GM21381 (cell line): ENCODE data around the gene MBD5.

Experiments
- ATAC-seq: cut with Tn5 transposase; IDR thresholded peaks from one replicate; pipeline ENCODE4 v1.9.1; 2021; ENCODE audit warnings: mild to moderate bottlenecking, moderate library complexity; ENCODE audit not compliant: unreplicated experiment

Gene MBD5

DNA sequence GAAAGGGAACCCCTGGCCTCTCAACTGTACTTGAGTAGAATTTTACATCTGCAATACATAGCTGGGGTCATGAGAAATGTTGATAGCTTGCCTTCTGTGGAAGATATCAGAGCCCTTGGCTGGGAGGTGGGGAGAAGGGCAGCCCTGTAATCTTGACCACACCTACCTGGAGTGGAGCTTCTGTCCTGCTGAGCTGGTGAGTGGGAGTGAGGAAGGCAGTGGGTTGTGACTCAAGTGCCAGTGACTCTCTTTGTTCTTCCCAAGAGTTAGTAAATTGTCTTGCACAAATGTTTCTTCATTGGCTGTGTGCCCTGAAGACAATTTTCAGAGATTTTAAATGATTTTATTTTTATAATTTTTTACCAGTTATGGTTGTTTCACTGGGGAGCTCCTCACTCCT, 277.3 kb downstream of the MBD5 start:
- no peak for ATAC-seq

DNA sequence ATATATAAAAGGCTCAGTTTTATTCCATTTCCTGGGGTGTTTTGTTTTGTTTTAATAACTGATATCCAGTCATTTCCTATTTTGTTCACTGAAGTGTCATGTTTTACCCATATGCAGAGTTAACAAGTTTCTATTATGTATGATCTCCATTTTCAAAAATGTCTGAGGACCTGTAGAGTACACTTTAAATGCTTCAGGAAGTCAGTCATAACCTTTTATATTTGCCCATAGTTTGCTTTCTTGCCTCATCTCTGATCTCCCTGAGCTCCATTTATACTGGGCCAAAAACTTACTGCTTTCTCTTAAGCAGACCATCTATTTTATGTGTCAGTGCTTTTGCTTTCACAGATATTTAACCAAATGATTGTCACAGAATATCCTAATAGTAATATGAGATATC, 278.7 kb downstream of the MBD5 start:
- no peak for ATAC-seq

DNA sequence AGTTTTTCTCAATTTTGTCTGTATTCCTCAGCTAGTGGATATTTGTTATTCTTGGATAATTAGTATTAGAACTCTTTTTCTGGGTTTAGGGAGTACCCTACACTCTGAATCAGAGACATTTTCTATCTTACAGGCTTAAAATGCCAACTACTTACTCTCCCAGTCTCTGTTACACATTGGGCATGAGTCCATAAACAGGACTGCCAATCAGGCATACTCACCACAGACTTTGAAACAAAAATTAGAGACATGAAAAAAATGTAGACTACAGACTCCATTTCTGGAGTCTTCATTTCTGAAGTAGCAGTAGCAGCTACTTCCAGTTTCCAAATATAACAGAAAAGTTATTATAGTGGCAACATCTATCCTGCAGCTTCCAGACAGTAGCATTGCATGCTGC, 279.7 kb downstream of the MBD5 start:
- ATAC-seq: no peak

DNA sequence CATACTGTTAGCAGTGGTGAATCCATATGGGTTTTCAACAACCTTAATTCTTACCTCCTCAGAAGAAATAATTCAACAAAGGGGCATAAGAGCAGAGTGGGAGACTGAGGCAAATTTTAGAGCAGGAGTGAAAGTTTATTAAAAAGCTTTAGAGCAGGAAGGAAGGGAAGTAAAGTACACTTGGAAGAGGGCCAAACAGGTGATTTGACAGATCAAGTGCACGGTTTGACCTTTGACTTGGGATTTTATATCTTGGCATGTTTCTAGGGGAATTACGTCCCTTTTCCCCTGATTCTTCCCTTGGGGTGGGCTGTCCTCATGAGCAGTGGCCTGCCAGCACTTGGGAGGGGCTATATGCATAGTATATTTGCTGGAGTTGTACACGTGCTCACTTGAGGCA, 280.5 kb downstream of the MBD5 start:
- no peak for ATAC-seq

DNA sequence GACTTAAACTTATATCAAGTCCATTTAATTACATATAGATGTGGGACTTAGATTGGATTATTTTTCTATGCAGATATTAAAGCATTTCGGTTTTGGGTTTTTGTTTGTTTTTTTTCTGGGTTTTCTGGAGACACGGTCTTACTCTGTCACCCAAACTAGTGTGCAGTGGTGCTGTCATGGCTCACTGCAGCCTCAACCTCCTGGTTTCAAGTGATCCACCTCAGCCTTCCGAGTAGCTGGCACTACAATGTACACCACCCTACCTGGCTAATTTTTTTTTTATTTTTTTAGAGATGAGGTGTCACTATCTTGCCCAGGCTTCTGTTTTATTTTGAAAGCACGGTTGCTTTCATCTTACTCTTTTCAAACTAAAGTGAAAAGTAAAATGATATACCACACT, 281.6 kb downstream of the MBD5 start:
- no peak for ATAC-seq

DNA sequence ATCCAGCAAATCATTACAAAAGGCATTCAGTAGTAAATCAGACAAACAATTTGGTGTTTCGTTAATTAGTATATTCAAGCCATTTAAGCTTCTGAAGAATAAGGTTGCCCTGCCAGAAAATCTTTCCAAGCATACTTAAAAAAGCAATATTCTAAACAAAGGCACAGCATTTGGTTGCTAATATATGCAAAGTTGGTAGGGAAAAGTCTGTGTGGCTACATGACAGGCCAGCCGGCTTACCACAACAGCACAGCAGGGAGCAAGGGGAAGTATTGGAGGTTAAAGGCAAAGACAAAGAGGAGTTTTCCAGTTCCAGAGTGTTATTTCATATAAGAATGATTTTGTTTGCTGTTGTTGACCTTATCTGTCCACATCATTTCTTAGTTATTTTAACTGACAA, 282.3 kb downstream of the MBD5 start:
- no peak for ATAC-seq

DNA sequence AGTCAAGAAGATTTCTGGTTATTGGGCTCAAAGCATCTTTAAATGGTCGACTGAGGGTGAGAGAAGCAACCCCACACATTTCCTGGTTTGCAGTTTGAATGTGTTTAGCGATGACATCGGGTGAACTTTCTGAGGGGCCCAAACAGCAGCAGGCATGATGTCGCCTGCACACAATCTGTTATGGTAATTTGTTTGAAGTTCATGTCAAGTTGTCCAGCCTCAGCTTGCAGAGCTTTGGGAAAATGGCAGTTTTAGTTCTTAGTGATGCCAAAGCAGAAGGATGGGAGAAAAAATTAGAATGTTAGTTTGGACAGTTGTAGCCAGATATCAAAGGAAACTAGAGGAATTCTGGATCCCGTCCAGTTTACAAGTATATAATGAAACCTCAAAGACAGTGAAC, 284.6 kb downstream of the MBD5 start:
- ATAC-seq: no peak

DNA sequence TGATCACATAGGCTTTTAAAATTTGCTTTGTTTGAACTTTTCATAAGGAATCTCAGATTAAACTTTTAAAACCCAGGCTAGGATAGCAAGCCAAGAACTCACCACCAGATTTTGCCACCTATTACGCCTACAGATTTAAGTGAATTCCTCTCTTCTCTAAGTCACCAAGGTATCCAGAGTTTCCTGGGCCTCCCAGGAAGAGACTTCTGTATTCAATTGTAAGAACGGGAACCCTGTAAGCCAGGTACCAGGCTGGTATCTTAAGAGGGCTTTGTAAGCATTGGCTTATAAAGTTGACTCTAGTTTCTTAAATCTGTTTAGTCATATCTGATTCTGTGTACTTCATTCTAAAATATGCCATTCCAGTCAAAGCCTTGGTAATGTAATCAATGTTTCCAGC, 285.1 kb downstream of the MBD5 start:
- no peak for ATAC-seq

DNA sequence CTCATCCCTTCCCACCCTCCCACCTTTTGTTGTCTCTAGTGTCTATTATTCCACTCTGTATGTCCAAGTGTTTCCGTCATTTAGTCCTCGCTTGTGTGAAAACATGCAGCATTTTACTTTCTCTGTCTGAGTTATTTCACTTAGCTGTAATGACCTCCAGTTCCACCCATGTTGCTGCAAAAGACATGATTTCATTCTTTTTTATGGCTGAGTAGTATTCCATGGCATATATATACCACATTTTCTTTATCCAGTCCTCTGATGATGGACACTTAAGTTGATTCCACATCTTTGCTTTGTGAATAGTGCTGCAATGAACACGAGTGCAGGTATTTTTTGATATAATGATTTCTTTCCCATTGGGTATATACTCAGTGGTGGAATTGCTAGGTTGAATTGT, 296.7 kb downstream of the MBD5 start:
- no peak for ATAC-seq

DNA sequence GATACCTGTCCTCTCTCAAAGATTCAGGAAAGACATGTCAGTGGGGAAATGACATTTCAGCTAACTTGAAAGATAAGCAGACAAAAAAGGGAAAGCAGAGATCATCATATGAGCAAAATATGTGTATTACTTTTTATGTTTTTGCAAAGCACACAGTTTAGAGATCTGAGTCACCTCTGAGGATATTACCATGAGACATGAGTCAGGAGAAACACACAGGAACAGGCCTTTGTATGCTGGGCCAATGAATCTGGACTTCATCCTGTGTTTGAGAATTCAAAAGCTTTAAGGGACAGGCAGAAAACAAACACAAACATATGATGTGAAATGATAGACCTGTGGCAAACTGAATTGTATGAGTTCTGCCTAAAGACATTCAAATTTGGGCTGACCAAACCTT, 317.6 kb downstream of the MBD5 start:
- ATAC-seq: no peak

DNA sequence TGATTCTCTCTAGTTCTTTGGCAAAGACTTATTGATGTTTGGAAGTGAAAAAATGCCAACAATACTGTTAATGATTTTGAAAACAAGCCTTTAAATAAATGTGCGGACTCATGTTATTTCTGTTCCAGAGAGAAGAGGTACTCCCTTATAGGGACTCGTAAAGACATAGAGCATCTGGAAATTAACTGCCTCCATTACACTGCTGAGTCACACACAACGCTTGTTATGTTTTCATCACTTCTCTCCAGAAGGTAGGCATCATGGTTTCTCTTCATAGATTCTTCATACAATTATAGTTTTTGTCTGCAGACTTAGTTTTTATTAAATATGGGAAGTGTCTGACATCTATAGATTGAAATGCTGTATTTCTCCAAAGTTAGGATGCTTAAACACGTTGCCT, 321.2 kb downstream of the MBD5 start:
- no peak for ATAC-seq

DNA sequence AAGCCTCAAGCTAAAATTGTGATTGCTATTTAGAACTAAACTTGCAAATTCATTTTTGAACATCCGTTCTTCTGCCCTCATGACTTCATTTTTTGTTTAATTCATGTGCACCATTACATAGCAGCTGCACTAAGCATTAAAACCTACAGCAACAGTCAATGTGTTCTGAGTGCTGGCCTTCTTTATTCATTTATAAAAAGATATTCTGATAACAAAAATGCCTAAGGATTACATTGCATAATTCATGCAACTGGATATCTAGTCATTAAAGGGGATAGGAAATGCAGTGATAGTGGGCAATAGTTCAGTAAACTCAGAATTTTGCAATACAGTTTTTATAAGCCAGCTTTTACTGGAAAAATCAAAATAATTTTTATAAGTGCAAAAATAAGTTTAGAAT, 329.3 kb downstream of the MBD5 start:
- ATAC-seq: no peak

DNA sequence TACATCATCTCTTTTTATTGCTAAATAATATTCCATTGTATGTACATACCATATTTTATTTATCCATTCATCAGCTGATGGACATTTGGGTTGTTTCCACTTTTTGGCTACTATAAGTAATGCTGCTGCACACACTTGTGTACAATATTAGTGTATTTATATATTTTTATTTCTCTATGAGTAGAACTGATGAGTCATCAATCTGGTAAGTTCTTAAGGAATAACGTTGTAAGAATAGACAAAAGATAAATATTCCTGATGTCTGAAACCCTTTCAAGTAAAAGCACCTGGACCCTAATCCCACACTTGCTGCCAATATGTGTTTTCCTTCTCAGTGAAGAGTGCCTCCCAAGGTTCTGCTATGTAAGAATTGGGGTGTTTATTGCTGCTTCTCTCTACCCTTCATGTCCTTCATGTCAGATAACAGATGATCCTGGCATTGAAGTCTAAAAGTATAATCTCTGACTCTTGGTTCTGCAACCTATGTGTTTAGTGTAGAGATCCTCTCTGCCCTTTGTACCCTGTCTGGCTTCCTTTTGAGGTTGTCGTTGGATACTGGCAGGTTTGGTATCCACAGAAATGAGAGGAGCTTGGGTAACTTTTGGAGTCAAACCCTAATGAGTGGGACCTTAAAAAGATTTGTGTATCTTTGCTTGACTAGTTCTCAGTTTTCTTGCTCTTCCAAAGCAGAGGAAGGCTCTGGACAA, 330.7 kb downstream of the MBD5 start:
- no peak for ATAC-seq

DNA sequence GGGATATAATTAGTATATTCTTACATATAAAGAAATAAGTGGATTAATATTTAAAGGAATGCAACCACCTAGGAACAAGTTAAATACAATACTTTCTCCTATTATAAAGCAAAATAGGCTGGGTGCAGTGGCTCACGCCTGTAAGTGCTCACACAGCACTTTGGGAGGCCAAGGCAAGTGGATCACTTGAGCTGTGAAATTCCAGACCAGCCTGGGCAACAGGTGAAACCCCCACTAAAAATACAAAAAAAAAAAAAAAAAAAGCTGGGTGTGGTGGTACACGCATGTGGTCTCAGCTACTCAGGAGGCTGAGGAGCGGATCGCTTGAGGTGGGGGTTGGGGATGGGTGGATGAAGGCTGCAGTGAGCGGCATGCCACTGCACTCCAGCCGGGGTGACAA, 337.5 kb downstream of the MBD5 start:
- ATAC-seq: no peak

DNA sequence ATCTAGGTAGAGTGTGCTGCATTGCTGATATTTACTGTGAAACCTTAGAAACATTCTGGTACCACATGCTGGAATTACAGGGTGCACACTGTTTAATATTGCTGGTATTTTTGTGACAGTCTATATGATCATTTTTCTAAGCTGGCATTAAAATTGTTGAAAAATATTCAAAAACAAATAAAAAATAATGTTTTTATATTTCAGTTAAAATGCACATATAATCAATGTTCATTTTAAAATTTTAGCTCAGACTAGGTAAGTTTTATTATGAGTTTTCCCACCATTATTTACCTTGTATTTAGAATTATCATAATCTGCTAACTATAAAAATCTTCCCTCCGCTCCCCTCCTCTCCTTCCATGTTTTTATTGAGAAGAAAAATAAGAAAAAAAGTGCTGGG, 339.8 kb downstream of the MBD5 start:
- no peak for ATAC-seq

DNA sequence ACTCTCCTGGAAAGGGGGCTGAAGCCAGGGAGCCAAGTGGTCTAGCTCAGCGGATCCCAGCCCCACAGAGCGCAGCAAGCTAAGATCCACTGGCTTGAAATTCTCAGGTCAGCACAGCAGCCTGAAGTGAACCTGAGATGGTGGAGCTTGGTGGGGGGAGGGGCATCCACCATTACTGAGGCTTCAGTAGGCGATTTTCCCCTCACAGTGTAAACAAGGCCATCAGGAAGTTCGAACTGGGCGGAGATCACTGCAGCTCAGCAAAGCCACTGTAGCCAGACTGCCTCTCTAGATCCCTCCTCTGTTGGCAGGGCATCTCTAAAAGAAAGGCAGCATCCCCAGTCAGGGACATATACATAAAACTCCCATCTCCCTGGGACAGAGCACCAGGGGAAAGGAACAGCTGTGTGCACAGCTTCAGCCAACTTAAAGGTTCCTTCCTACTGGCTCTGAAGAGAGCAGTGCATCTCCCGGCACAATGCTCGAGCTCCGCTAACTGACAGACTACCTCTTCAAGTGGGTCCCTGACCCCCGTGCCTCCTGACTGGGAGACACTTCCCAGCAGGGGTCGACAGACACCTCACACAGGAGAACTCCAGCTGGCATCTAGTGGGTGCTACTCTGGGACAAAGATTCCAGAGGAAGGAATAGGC, 341.4 kb downstream of the MBD5 start:
- ATAC-seq: no peak

DNA sequence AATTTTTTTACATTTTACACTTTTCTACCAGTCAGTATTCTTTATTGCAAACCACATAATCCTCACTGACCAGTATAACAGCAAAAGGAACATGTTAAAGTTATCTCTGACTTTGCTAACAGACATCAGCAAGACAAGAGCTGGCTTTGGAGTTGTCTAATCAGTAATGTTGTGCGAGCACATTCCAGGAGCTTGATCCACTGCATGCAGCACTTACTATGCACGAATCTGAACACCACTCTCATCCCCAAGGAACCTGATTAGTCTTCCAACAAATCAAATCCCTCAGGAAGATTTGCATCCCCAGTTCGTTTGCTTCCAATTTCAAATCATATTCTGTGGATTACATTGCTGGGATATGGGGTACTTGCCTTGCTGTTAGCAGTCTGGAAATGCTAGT, 354.3 kb downstream of the MBD5 start:
- no peak for ATAC-seq

DNA sequence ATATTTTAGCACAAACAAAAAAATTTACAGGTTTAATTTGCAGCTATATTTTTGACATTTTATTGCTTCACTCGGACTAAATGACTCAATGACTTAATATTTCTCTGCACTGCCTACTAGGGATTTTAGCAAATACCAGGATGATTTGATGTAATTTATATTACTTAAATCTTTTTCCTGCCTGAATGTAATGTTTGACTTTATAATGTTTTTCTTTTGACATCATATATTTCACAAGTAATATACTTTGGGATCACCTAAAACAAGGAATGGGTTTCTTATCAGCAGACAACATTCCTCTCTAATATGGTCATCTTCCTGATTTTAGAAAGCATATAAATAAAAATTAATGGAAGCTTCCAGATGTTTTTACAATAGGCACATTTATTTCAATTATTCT, 370.4 kb downstream of the MBD5 start:
- ATAC-seq: no peak

DNA sequence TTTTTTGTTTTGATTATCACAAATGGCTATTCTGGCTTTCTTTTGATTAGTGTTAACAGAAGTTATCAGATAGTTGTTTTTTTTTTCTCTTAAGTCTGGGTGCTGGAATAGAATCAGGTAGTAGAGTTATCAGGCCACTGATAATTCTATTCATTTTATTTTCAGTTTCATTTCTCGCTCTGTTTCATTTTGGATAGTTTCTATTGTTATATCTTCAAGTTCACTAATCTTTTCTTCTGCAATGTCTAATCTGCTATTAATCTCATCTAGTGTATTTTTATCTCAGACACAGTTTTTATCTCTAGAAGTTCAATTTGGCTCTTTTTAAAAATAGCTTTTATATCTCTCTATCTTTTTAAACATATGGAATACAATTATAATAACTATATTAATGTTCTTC, 381.9 kb downstream of the MBD5 start:
- ATAC-seq: no peak

DNA sequence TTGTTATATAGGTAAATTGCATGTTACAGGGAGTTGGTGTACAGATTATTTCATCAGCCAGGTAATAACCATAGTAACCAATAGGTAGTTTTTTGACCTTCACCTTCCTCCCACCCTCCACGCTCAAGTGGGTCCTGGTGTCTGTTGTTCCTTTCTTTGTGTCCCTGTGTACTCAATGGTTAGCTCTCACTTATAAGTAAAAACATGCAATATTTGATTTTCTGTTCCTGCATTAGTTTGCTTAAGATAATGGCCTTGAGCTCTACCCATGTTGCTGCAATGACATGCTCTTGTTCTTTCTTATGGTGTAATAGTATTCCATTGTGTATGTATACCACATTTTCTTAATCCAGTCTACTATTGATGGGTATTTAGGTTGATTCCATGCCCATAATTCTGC, 390.0 kb downstream of the MBD5 start:
- ATAC-seq: no peak

DNA sequence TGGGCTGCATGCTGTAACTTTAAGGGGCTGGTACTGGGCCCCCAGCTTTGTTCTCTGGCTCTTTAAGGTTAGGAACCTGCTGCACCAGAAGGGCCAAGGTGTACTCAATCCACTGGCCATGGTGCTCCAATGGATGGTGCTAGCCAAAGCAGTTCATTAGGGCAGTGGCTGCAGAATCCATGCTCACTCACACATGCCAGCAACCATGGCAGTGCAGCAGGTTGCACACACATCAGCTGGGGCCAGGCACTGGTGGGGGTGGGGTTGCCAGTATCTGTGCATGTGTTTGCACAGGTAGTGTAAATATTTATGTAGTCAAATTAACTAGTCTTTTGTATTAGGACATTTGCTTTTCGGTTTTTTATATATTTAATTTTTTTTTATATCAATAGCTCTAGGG, 395.4 kb downstream of the MBD5 start:
- no peak for ATAC-seq

DNA sequence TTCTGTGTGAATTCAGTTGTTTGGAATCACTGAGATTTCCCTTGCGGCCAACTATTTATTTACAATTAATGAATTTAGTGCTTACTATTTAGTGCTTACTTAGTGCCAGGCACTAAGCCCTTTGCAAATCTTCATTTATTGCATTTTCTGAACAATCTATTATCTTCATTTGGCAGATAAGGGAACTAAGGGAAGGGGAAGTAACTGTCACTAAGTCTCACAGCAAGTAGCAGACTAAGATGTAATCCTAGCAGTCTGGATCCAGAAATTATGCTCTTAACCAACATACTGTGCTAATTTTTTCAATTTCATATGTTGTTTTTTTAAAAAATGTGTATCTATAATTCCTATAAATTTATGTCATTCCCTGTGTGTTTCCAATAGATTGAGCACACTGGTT, 409.2 kb downstream of the MBD5 start:
- ATAC-seq: no peak

DNA sequence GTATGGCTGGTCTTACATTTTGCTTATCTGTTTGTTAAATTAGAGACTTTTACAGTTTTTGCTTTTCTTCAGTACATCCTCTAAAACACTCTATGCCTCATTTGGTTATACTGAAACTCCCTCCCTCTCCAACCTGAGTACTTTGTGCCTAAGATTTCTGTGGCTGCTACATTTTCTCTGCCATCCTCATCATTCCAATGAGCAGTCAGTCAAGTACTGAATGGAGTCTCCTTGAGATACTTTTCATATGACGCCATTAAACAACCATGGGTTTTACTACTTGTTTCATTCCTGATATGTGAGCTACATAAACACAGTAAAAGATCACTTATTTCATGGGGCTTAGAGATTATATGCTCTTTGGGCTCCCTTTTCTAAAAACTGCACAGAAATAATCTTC, 427.0 kb downstream of the MBD5 start:
- no peak for ATAC-seq
